IMR-90 (cell line): Measurements from ENCODE around the gene GJB5. TPM values are rescaled to one million over a fixed set of nuclear protein-coding genes. Genes with fewer than 3 reads are reported as not detected.

ENCODE experiments used
- ATAC-seq: fragments of 200-7000 bp; cut with Tn5 transposase; 2 replicates; pipeline ENCODE4 v1.9.1; 2020; ENCODE audit warnings: low read depth, mild to moderate bottlenecking, moderate library complexity
- BruUV-seq: library from RNA; stranded (reverse); fragments of 400-500 nt; replicated peaks from 2 replicates; lab custom pipeline; 2021; lab: Mats Ljungman, UMichigan
- CTCF ChIA-PET: fragments of 300-600 bp; formaldehyde crosslinking; extraction: SDS; loops from one replicate; lab custom pipeline; 2021; ENCODE audit warnings: antibody characterized with exemption; lab: Yijun Ruan, JAX
- POLR2A ChIA-PET: fragments of 300-600 bp; sonication (Branson Sonifier 250); formaldehyde crosslinking; loops from one replicate; lab custom pipeline; 2022; ENCODE audit warnings: antibody characterized with exemption; ENCODE audit not compliant: unreplicated experiment; lab: Charles Lee
- DNase-seq: peaks from one replicate; pipeline ENCODE4 v3.0.0; 2013
- H2AFZ ChIP-seq: replicated peaks from 2 replicates; pipeline ENCODE3; 2013; ENCODE audit warnings: low read length, mild to moderate bottlenecking; ENCODE audit not compliant: poor library complexity
- H2AK5ac ChIP-seq: 2 replicates; pipeline ENCODE4 v1.6.1; 2013; ENCODE audit warnings: low read depth, low read length, inconsistent platforms
- H2AK9ac ChIP-seq: replicated peaks from 2 replicates; pipeline ENCODE3; 2013; ENCODE audit warnings: mild to moderate bottlenecking, low read depth, low read length, moderate library complexity; ENCODE audit not compliant: poor library complexity
- H2BK120ac ChIP-seq: 2 replicates; pipeline ENCODE4 v1.6.1; 2013; ENCODE audit warnings: low read depth, low read length, inconsistent platforms
- H2BK15ac ChIP-seq: 3 replicates; pipeline ENCODE4 v1.6.1; 2013; ENCODE audit warnings: low read depth, low read length, inconsistent platforms
- H2BK20ac ChIP-seq: 2 replicates; pipeline ENCODE4 v1.6.1; 2013; ENCODE audit warnings: low read depth, mild to moderate bottlenecking, inconsistent platforms, low read length, moderate library complexity
- H2BK5ac ChIP-seq: 2 replicates; pipeline ENCODE4 v1.6.1; 2013; ENCODE audit warnings: mild to moderate bottlenecking, low read depth, low read length, inconsistent platforms; ENCODE audit not compliant: poor library complexity, severe bottlenecking
- H3K14ac ChIP-seq: replicated peaks from 2 replicates; pipeline ENCODE4 v1.6.1; 2013; ENCODE audit warnings: low read depth, low read length, inconsistent platforms
- H3K18ac ChIP-seq: 2 replicates; pipeline ENCODE4 v1.6.1; 2013; ENCODE audit warnings: low read depth, low read length, control low read depth
- H3K23ac ChIP-seq: 2 replicates; pipeline ENCODE4 v1.6.1; 2013; ENCODE audit warnings: low read depth, low read length, inconsistent platforms
- H3K27ac ChIP-seq: 2 replicates; pipeline ENCODE4 v1.5.1; 2013; ENCODE audit warnings: mild to moderate bottlenecking, control low read depth, low read length; ENCODE audit not compliant: insufficient read depth
- H3K27me3 ChIP-seq: 2 replicates; pipeline ENCODE4 v1.6.1; 2013; ENCODE audit warnings: low read length; ENCODE audit not compliant: control insufficient read depth, insufficient read depth
- H3K36me3 ChIP-seq: 2 replicates; pipeline ENCODE4 v1.6.1; 2013; ENCODE audit warnings: low read length, mixed read lengths; ENCODE audit not compliant: control insufficient read depth, insufficient read depth
- H3K4ac ChIP-seq: 2 replicates; pipeline ENCODE4 v1.6.1; 2013; ENCODE audit warnings: low read depth, low read length, inconsistent platforms
- H3K4me1 ChIP-seq: 2 replicates; pipeline ENCODE4 v1.6.1; 2013; ENCODE audit warnings: low read length, mixed read lengths; ENCODE audit not compliant: control insufficient read depth, insufficient read depth
- H3K4me2 ChIP-seq: 2 replicates; pipeline ENCODE4 v1.6.1; 2013; ENCODE audit warnings: low read depth, mild to moderate bottlenecking, control low read depth, low read length, moderate library complexity
- H3K4me3 ChIP-seq: 2 replicates; pipeline ENCODE4 v1.5.1; 2013; ENCODE audit warnings: low read depth, mild to moderate bottlenecking, control low read depth, low read length, moderate library complexity; ENCODE audit not compliant: insufficient read depth
- H3K56ac ChIP-seq: 2 replicates; pipeline ENCODE4 v1.6.1; 2013; ENCODE audit warnings: low read length, inconsistent platforms; ENCODE audit not compliant: insufficient read depth; ENCODE audit errors: extremely low read depth
- H3K79me1 ChIP-seq, 2 experiments: 2 replicates each; pipeline ENCODE4 v1.6.1; 2013; ENCODE audit warnings: low read length in 2 of 2, inconsistent platforms in 1 of 2, low read depth in 1 of 2
- H3K9ac ChIP-seq: 2 replicates; pipeline ENCODE4 v1.6.1; 2013; ENCODE audit warnings: low read depth, low read length, control low read depth
- H3K9me1 ChIP-seq: 2 replicates; pipeline ENCODE4 v1.6.1; 2013; ENCODE audit warnings: low read length, inconsistent platforms; ENCODE audit not compliant: insufficient read depth
- H3K9me3 ChIP-seq: 2 replicates; pipeline ENCODE4 v1.6.1; 2013; ENCODE audit warnings: low read length; ENCODE audit not compliant: control insufficient read depth, insufficient read depth
- H4K20me1 ChIP-seq: 2 replicates; pipeline ENCODE4 v1.6.1; 2013; ENCODE audit warnings: low read length, inconsistent platforms; ENCODE audit not compliant: insufficient read depth
- H4K5ac ChIP-seq: 2 replicates; pipeline ENCODE4 v1.6.1; 2013; ENCODE audit warnings: mild to moderate bottlenecking, low read depth, low read length, control low read depth
- H4K8ac ChIP-seq, 2 experiments: 2 replicates each; pipeline ENCODE4 v1.6.1; 2013; ENCODE audit warnings: low read depth in 2 of 2, low read length in 2 of 2, control low read depth in 1 of 2, inconsistent platforms in 1 of 2
- H4K91ac ChIP-seq: 2 replicates; pipeline ENCODE4 v1.6.1; 2013; ENCODE audit warnings: low read depth, low read length, inconsistent platforms; ENCODE audit not compliant: insufficient read depth
- BHLHE40 ChIP-seq: fragments of 150-350 bp; IDR thresholded peaks from 2 replicates; pipeline ENCODE4 v1.6.1; 2016; ENCODE audit warnings: mild to moderate bottlenecking, low read depth, low read length
- CEBPB ChIP-seq: IDR thresholded peaks from 2 replicates; pipeline ENCODE4 v1.6.1; 2012; ENCODE audit warnings: low read depth, low read length, improper control_type of control experiment
- CHD1 ChIP-seq: IDR thresholded peaks from 2 replicates; pipeline ENCODE4 v1.6.1; 2012; ENCODE audit warnings: low read depth, low read length, improper control_type of control experiment
- CTCF ChIP-seq: conservative IDR thresholded peaks from 2 replicates; pipeline ENCODE4 v1.5.1; 2012; ENCODE audit warnings: mild to moderate bottlenecking, low read depth, low read length, improper control_type of control experiment
- FOS ChIP-seq: fragments of 150-350 bp; IDR thresholded peaks from 2 replicates; pipeline ENCODE4 v1.6.1; 2016; ENCODE audit warnings: low read depth, low read length
- MAZ ChIP-seq: IDR thresholded peaks from 2 replicates; pipeline ENCODE4 v1.6.1; 2012; ENCODE audit warnings: low read depth, mild to moderate bottlenecking, low read length, improper control_type of control experiment, moderate library complexity, borderline replicate concordance
- MXI1 ChIP-seq: IDR thresholded peaks from 2 replicates; pipeline ENCODE4 v1.6.1; 2012; ENCODE audit warnings: low read depth, mild to moderate bottlenecking, low read length, moderate library complexity, borderline replicate concordance
- NFE2L2 ChIP-seq: fragments of 150-350 bp; IDR thresholded peaks from 2 replicates; pipeline ENCODE4 v1.6.1; 2016; ENCODE audit warnings: low read depth, mild to moderate bottlenecking, low read length
- POLR2A ChIP-seq: IDR thresholded peaks from 2 replicates; pipeline ENCODE4 v1.6.1; 2012; ENCODE audit warnings: mild to moderate bottlenecking, low read depth, low read length
- RAD21 ChIP-seq: IDR thresholded peaks from 2 replicates; pipeline ENCODE4 v1.6.1; 2012; ENCODE audit warnings: low read length, improper control_type of control experiment
- SMC3 ChIP-seq: fragments of 150-350 bp; IDR thresholded peaks from 2 replicates; pipeline ENCODE4 v1.6.1; 2016; ENCODE audit warnings: low read depth, mild to moderate bottlenecking, antibody characterized with exemption, low read length, moderate library complexity
- USF2 ChIP-seq: fragments of 150-350 bp; IDR thresholded peaks from 2 replicates; pipeline ENCODE4 v1.6.1; 2017; ENCODE audit warnings: mild to moderate bottlenecking, antibody characterized with exemption, low read length, low read depth
- WGBS, 2 experiments: methylation state at CpG; one replicate each; pipeline versions ENCODE4 v1.1.5 to v1.1.7; 2013; ENCODE audit warnings: missing lambda C conversion rate in 2 of 2; ENCODE audit not compliant: insufficient read length in 1 of 2; ENCODE audit errors: extremely low coverage in 2 of 2; 5-methylcytosine and 5-hydroxymethylcytosine counted together
- dilution Hi-C: fragments of 300-500 bp; cut with HindIII; formaldehyde crosslinking; loops from one replicate; pipeline ENCODE4 v1.14.3; 2018; ENCODE audit warnings: low sequenced_read_pairs; ENCODE audit not compliant: unreplicated experiment
- in situ Hi-C: fragments of 300-500 bp; cut with MboI; formaldehyde crosslinking; loops from 3 replicates; pipeline ENCODE4 v1.14.3; 2019; ENCODE audit warnings: low sequenced_read_pairs, inconsistent platforms, mixed read lengths
- intact Hi-C: fragments of 100-400 bp; cut with micrococcal nuclease; formaldehyde crosslinking; loops from 2 replicates; pipeline ENCODE4 v1.10.0; 2022
- polyA plus RNA-seq, 3 experiments: library from polyadenylated mRNA; depleted of rRNA; stranded (reverse); fragments of >200 nt; gene quantifications; 2 replicates each; pipeline ENCODE4 v1.2.3, GENCODE V29; 2012; ENCODE audit warnings: low replicate concordance in 1 of 3
- total RNA-seq: library from RNA; depleted of rRNA; stranded (reverse); fragments of >200 nt; gene quantifications from 2 replicates; pipeline ENCODE4 v1.2.3, GENCODE V29; 2012

Gene GJB5
- total and polyA plus RNA-seq, 2 of the 4 experiments (the other 2 are of a cell fraction): 0.10 TPM; not detected in 1

GRCh38 chr1:34736692-34737091 lies 18.2 kb upstream of the GJB5 start:
- Histone ChIP-seq H3K23ac (no peak overlapping the region), H2AK5ac (no peak overlapping the region), H3K36me3 (no peaks in the 10 kb centered on the region), H2BK120ac (no peak overlapping the region), H3K9ac (no peak overlapping the region), H3K14ac (no peak overlapping the region), H3K9me3 (no peaks in the 10 kb centered on the region), H3K4me2 (no peak overlapping the region), H4K8ac (no peak overlapping the region), H3K4me1 (no peaks in the 10 kb centered on the region), H3K4ac (no peak overlapping the region), H4K5ac (no peak overlapping the region), H3K56ac (no peak overlapping the region), H3K18ac (no peak overlapping the region), H3K27me3 (peaks cover 2% of the 10 kb centered on the region; the same call in 1 of the 2 replicates), H2BK5ac (no peak overlapping the region), H2AFZ (no peak overlapping the region), H4K20me1 (no peaks in the 10 kb centered on the region), H2BK20ac (no peak overlapping the region), H3K4me3 (no peak overlapping the region), H3K79me1 (no peaks in the 10 kb centered on the region), H2BK15ac (no peak overlapping the region), H3K9me1 (no peaks in the 10 kb centered on the region), H4K91ac (no peak overlapping the region), H2AK9ac (no peak overlapping the region), H3K27ac (no peak overlapping the region)
- DNase-seq (no peak), ATAC-seq (no peak)
- CTCF ChIA-PET: no interaction called here
- in situ Hi-C loops: no loop called here
- intact Hi-C loops: no loop called here
- BruUV-seq: no TSS peak
- no peak for TF ChIP-seq CEBPB
- TF ChIP-seq RAD21: no peak
- TF ChIP-seq POLR2A: no peak
- no peak for TF ChIP-seq USF2
- TF ChIP-seq MAZ: no peak
- no peak for TF ChIP-seq SMC3
- TF ChIP-seq NFE2L2: no peak
- no peak for TF ChIP-seq MXI1
- TF ChIP-seq BHLHE40: no peak
- no peak for TF ChIP-seq CTCF
- TF ChIP-seq CHD1: no peak
- TF ChIP-seq FOS: no peak
- WGBS, 2 experiments: no CpG with 5 or more reads among the region's 10 CpGs
- dilution Hi-C loops: no loop called here
- POLR2A ChIA-PET: no interaction called here
